DND-41 (cell line): ENCODE data around the gene IL12RB2.

Source experiments
- ATAC-seq: fragments of 200-7000 bp; cut with Tn5 transposase; 3 replicates; pipeline ENCODE4 v1.9.1; 2021; ENCODE audit warnings: low read depth; ENCODE audit not compliant: insufficient read depth
- DNase-seq: peaks from one replicate; pipeline ENCODE4 v3.0.0-alpha.2; 2020
- H2AFZ ChIP-seq: 2 replicates; pipeline ENCODE4 v1.6.0; 2012; ENCODE audit warnings: low read depth, low read length
- H3K27ac ChIP-seq: 2 replicates; pipeline ENCODE4 v1.5.1; 2012; ENCODE audit warnings: low read length, inconsistent platforms
- H3K27me3 ChIP-seq: fragments of 200-600 bp; sonication (generic); 2 replicates; pipeline ENCODE4 v1.6.0; 2012; ENCODE audit warnings: low read length, mild to moderate bottlenecking, inconsistent platforms; ENCODE audit not compliant: insufficient read depth, poor library complexity
- H3K36me3 ChIP-seq: 2 replicates; pipeline ENCODE4 v1.5.1; 2012; ENCODE audit warnings: low read length, inconsistent platforms; ENCODE audit not compliant: insufficient read depth
- H3K4me1 ChIP-seq: 2 replicates; pipeline ENCODE4 v1.5.1; 2012; ENCODE audit warnings: mild to moderate bottlenecking, low read length; ENCODE audit not compliant: insufficient read depth
- H3K4me2 ChIP-seq: 2 replicates; pipeline ENCODE4 v1.6.0; 2012; ENCODE audit warnings: mild to moderate bottlenecking, moderate library complexity, low read length, inconsistent platforms; ENCODE audit not compliant: insufficient read depth
- H3K4me3 ChIP-seq, 2 experiments: fragments of 200-600 bp in 1 of 2; shearing (Covaris generic) in 1 of 2; 2 replicates each; pipeline ENCODE4 v1.5.1; 2012 to 2016; ENCODE audit warnings: inconsistent platforms in 2 of 2, low read length in 2 of 2, mild to moderate bottlenecking in 2 of 2, low read depth in 1 of 2, moderate library complexity in 1 of 2
- H3K79me2 ChIP-seq: 2 replicates; pipeline ENCODE4 v1.6.0; 2012; ENCODE audit warnings: low read length, inconsistent platforms; ENCODE audit not compliant: insufficient read depth
- H3K9ac ChIP-seq: 2 replicates; pipeline ENCODE4 v1.6.0; 2012; ENCODE audit warnings: low read depth, mild to moderate bottlenecking, inconsistent platforms, low read length, moderate library complexity
- H3K9me3 ChIP-seq: 2 replicates; pipeline ENCODE4 v1.5.1; 2012; ENCODE audit warnings: low read length, moderate library complexity, mild to moderate bottlenecking, inconsistent platforms; ENCODE audit not compliant: insufficient read depth, severe bottlenecking
- H4K20me1 ChIP-seq: 2 replicates; pipeline ENCODE4 v1.6.0; 2012; ENCODE audit warnings: low read length; ENCODE audit not compliant: insufficient read depth
- CTCF ChIP-seq: IDR thresholded peaks from 2 replicates; pipeline ENCODE4 v1.5.1; 2012; ENCODE audit warnings: borderline replicate concordance, low read length, moderate library complexity, mild to moderate bottlenecking; ENCODE audit not compliant: poor library complexity, severe bottlenecking; ENCODE audit errors: extremely low read depth
- EZH2 ChIP-seq: IDR thresholded peaks from 3 replicates; pipeline ENCODE4 v1.6.1; 2012; ENCODE audit warnings: borderline replicate concordance, low read depth, mild to moderate bottlenecking, moderate library complexity, low read length, inconsistent platforms; ENCODE audit not compliant: severe bottlenecking

IL12RB2 gene

GRCh38 chr1:67298762-67299161 is 8.9 kb upstream of the IL12RB2 start:
- Histone ChIP-seq H3K4me1 (no peaks in the 10 kb centered on the region), H3K36me3 (no peaks in the 10 kb centered on the region), H3K9me3 (no peaks in the 10 kb centered on the region), H4K20me1 (no peaks in the 10 kb centered on the region), H3K27me3 (no peaks in the 10 kb centered on the region), H3K9ac (no peak overlapping the region), H3K27ac (no peak overlapping the region), H2AFZ (no peak overlapping the region), H3K4me2 (no peak overlapping the region), H3K4me3 (no peak overlapping the region), H3K79me2 (no peaks in the 10 kb centered on the region)
- no peak for DNase-seq
- ATAC-seq = no peak
- no peak for TF ChIP-seq EZH2
- TF ChIP-seq CTCF = no peak

- no peaks in the 10 kb centered on the region for H3K9me3 ChIP-seq
- H3K9ac ChIP-seq = no peak overlapping the region
- no peaks in the 10 kb centered on the region for H4K20me1 ChIP-seq
- H2AFZ ChIP-seq = no peak overlapping the region
- DNase-seq (no peak), ATAC-seq (no peak)
- H3K4me3 ChIP-seq = no peak overlapping the region
- no peak overlapping the region for H3K4me2 ChIP-seq
- no peaks in the 10 kb centered on the region for H3K79me2 ChIP-seq
- no peaks in the 10 kb centered on the region for H3K4me1 ChIP-seq
- no peaks in the 10 kb centered on the region for H3K36me3 ChIP-seq
- H3K27me3 ChIP-seq = no peaks in the 10 kb centered on the region
- H3K27ac ChIP-seq = no peak overlapping the region
- TF ChIP-seq CTCF = no peak
- TF ChIP-seq EZH2 = no peak
Measured at GRCh38 chr1:67299296-67299695, 8.4 kb upstream of the IL12RB2 start.

GRCh38 chr1:67300561-67300960 is 7.1 kb upstream of the IL12RB2 start:
- ATAC-seq (no peak), DNase-seq (no peak)
- Histone ChIP-seq H3K36me3 (no peaks in the 10 kb centered on the region), H3K4me1 (no peaks in the 10 kb centered on the region), H3K27me3 (no peaks in the 10 kb centered on the region), H2AFZ (no peak overlapping the region), H3K79me2 (no peaks in the 10 kb centered on the region), H3K27ac (no peak overlapping the region), H3K9ac (no peak overlapping the region), H4K20me1 (no peaks in the 10 kb centered on the region), H3K4me2 (no peak overlapping the region), H3K9me3 (no peaks in the 10 kb centered on the region), H3K4me3 (no peak overlapping the region)
- no peak for TF ChIP-seq CTCF
- TF ChIP-seq EZH2 = no peak

GRCh38 chr1:67304023-67304422 is 3.6 kb upstream of the IL12RB2 start:
- Histone ChIP-seq H3K79me2 (no peaks in the 10 kb centered on the region), H3K9me3 (no peaks in the 10 kb centered on the region), H3K36me3 (no peaks in the 10 kb centered on the region), H2AFZ (no peak overlapping the region), H3K27me3 (no peaks in the 10 kb centered on the region), H3K4me1 (no peaks in the 10 kb centered on the region), H4K20me1 (no peaks in the 10 kb centered on the region), H3K27ac (no peak overlapping the region), H3K4me2 (no peak overlapping the region), H3K4me3 (no peak overlapping the region), H3K9ac (no peak overlapping the region)
- ATAC-seq (no peak), DNase-seq (no peak)
- TF ChIP-seq EZH2 (no peak), CTCF (no peak)
